HepG2 (cell line): ENCODE results near the gene PHLDB1. TPM values are rescaled to one million over a fixed set of nuclear protein-coding genes. Genes with fewer than 3 reads are reported as not detected.
A peak's percentile ranks its signal among the peaks of the same experiment; 100 is the strongest.

ENCODE experiments used
- GABPB1 ChIP-seq: IDR thresholded peaks from 2 replicates; pipeline ENCODE4 v1.6.1; 2016; ENCODE audit warnings: mild to moderate bottlenecking, missing genetic modification reagents, moderate library complexity, missing compliant biosample characterization
- HNRNPLL ChIP-seq: fragments of 200-400 bp; formaldehyde crosslinking; IDR thresholded peaks from 2 replicates; pipeline ENCODE4 v1.6.1; 2017; ENCODE audit warnings: mild to moderate bottlenecking, low read depth, low read length; ENCODE audit not compliant: poor library complexity, severe bottlenecking
- RAD51 ChIP-seq: fragments of 450-650 bp; IDR thresholded peaks from 2 replicates; pipeline ENCODE4 v1.6.1; 2016; ENCODE audit warnings: borderline replicate concordance
- TBX2 ChIP-seq: sonication (generic); formaldehyde crosslinking; IDR thresholded peaks from 2 replicates; pipeline ENCODE4 v1.5.0; 2020; ENCODE audit warnings: missing genetic modification reagents, mild to moderate bottlenecking, borderline replicate concordance
- ZBTB38 ChIP-seq: sonication (generic); formaldehyde crosslinking; IDR thresholded peaks from 2 replicates; pipeline ENCODE4 v1.5.1; 2020; ENCODE audit warnings: mild to moderate bottlenecking, missing genetic modification reagents
- ZFY ChIP-seq: sonication (generic); formaldehyde crosslinking; IDR thresholded peaks from 2 replicates; pipeline ENCODE4 v1.4.0; 2020; ENCODE audit warnings: missing genetic modification reagents
- ZNF317 ChIP-seq: sonication (generic); formaldehyde crosslinking; IDR thresholded peaks from 2 replicates; pipeline ENCODE4 v1.5.0; 2020; ENCODE audit warnings: mild to moderate bottlenecking, missing genetic modification reagents
- polyA plus RNA-seq, 8 experiments: library from polyadenylated mRNA; depleted of rRNA in 3 of 8; stranded (reverse) in 7 of 8; unstranded in 1 of 8; fragments of >200 nt; fragmentation: Illumina TruSeq in 4 of 8; extraction: Trizol in 4 of 8; gene quantifications; 2 replicates each; pipeline versions ENCODE4 v1.2.1 to v1.2.3, GENCODE V29; 2011 to 2016; ENCODE audit warnings: low read depth in 4 of 8, missing spikeins in 1 of 8, mixed read lengths in 1 of 8; ENCODE audit not compliant: insufficient read depth in 1 of 8
- total RNA-seq, 5 experiments: library from RNA; depleted of rRNA; stranded (reverse); fragments of >200 nt; fragmentation: Illumina TruSeq; extraction: Trizol; gene quantifications; 2 replicates each; pipeline ENCODE4 v1.2.3, GENCODE V29; 2016; ENCODE audit warnings: low read depth in 1 of 5
- TF ChIP-seq, protein P1 (sequence below), 2 experiments: sonication (generic) in 1 of 2; formaldehyde crosslinking in 1 of 2; IDR thresholded peaks; 2 replicates each; pipeline versions ENCODE4 v1.4.0 to v1.6.1; 2018 to 2020; ENCODE audit warnings: missing genetic modification reagents in 2 of 2, borderline replicate concordance in 1 of 2, low read depth in 1 of 2, mild to moderate bottlenecking in 1 of 2, missing biosample characterization in 1 of 2
- TF ChIP-seq, protein P2 (sequence below): sonication (generic); formaldehyde crosslinking; IDR thresholded peaks from 2 replicates; pipeline ENCODE4 v1.5.1; 2020; ENCODE audit warnings: mild to moderate bottlenecking, missing genetic modification reagents, moderate library complexity
- TF ChIP-seq, protein P3 (sequence below): sonication (generic); formaldehyde crosslinking; IDR thresholded peaks from 2 replicates; pipeline ENCODE4 v1.4.0; 2020; ENCODE audit warnings: missing genetic modification reagents
- TF ChIP-seq, protein P4 (sequence below): sonication (generic); formaldehyde crosslinking; IDR thresholded peaks from 2 replicates; pipeline ENCODE4 v1.5.0; 2020; ENCODE audit warnings: mild to moderate bottlenecking, missing genetic modification reagents, moderate library complexity
- TF ChIP-seq, protein P5 (sequence below): sonication (generic); formaldehyde crosslinking; IDR thresholded peaks from 2 replicates; pipeline ENCODE4 v1.8.0; 2022; ENCODE audit warnings: mild to moderate bottlenecking, missing genetic modification reagents, moderate library complexity
- TF ChIP-seq, protein P6 (sequence below): IDR thresholded peaks from 2 replicates; pipeline ENCODE4 v1.6.1; 2016; ENCODE audit warnings: low read depth, borderline replicate concordance

Gene PHLDB1
- total and polyA plus RNA-seq, 2 of the 13 experiments (the other 11 are each of a cell fraction or from before 2014, with no cell fraction given), result 13.8 to 14.2 TPM

DNA sequence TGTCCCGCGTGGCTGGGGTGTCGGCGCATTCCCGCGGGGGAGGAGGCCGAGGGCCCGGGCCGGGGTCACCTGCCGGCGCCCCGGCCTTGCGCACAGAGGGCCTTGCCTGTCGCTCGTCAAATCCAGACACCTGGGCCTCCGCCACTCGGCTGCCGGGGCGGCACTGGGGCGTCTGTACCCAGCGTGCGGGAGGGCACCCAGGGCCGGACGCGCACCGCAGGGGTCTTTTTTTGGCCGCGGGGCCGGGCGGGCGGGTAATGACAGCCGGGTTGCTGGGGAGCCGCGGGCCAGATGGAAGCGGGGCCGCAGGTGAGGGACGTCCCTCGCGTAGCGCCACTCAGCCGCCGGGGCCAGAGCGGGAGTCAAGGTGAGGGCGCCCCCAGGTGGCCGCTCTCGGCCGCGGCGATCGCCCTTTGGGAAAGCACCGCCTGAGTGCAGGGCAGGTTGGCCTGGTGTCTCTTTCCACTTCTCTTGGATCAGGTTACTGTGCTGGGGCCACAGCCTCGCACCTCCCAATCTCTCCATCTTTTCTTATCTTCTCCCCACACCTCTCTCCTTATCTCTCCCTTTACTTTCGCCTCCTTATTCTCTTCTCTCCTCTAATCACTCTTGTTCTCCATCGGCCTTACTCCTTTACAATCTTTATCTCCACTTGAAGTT lies 3.5 kb downstream of the PHLDB1 start (continued):
- TF ChIP-seq ZBTB38 (CRISPR knock-in tag) (peak; percentile 66), GABPB1 (peak; percentile 25; the same call in 1 of the 2 replicates), ZFY (CRISPR knock-in tag) (peak; percentile 20; the same call in 1 of the 2 replicates), RAD51 (no peak), ZNF317 (CRISPR knock-in tag) (no peak), HNRNPLL (peak; percentile 24), TBX2 (CRISPR knock-in tag) (0 out of 2 replicates have a peak, but pooled peaks have one; percentile 18)
- TF ChIP-seq, protein P1, sequence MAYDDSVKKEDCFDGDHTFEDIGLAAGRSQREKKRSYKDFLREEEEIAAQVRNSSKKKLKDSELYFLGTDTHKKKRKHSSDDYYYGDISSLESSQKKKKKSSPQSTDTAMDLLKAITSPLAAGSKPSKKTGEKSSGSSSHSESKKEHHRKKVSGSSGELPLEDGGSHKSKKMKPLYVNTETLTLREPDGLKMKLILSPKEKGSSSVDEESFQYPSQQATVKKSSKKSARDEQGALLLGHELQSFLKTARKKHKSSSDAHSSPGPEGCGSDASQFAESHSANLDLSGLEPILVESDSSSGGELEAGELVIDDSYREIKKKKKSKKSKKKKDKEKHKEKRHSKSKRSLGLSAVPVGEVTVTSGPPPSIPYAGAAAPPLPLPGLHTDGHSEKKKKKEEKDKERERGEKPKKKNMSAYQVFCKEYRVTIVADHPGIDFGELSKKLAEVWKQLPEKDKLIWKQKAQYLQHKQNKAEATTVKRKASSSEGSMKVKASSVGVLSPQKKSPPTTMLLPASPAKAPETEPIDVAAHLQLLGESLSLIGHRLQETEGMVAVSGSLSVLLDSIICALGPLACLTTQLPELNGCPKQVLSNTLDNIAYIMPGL (CRISPR knock-in tag; IDR thresholded peaks at IDR 0.05; ENCODE audit: borderline replicate concordance in 1 of 2, low read depth in 1 of 2), result peak; percentile 35 to 57; a peak in 3 of 4 replicates
- TF ChIP-seq, protein P2, sequence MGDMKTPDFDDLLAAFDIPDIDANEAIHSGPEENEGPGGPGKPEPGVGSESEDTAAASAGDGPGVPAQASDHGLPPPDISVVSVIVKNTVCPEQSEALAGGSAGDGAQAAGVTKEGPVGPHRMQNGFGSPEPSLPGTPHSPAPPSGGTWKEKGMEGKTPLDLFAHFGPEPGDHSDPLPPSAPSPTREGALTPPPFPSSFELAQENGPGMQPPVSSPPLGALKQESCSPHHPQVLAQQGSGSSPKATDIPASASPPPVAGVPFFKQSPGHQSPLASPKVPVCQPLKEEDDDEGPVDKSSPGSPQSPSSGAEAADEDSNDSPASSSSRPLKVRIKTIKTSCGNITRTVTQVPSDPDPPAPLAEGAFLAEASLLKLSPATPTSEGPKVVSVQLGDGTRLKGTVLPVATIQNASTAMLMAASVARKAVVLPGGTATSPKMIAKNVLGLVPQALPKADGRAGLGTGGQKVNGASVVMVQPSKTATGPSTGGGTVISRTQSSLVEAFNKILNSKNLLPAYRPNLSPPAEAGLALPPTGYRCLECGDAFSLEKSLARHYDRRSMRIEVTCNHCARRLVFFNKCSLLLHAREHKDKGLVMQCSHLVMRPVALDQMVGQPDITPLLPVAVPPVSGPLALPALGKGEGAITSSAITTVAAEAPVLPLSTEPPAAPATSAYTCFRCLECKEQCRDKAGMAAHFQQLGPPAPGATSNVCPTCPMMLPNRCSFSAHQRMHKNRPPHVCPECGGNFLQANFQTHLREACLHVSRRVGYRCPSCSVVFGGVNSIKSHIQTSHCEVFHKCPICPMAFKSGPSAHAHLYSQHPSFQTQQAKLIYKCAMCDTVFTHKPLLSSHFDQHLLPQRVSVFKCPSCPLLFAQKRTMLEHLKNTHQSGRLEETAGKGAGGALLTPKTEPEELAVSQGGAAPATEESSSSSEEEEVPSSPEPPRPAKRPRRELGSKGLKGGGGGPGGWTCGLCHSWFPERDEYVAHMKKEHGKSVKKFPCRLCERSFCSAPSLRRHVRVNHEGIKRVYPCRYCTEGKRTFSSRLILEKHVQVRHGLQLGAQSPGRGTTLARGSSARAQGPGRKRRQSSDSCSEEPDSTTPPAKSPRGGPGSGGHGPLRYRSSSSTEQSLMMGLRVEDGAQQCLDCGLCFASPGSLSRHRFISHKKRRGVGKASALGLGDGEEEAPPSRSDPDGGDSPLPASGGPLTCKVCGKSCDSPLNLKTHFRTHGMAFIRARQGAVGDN, result peak; percentile 45
- TF ChIP-seq, protein P3, sequence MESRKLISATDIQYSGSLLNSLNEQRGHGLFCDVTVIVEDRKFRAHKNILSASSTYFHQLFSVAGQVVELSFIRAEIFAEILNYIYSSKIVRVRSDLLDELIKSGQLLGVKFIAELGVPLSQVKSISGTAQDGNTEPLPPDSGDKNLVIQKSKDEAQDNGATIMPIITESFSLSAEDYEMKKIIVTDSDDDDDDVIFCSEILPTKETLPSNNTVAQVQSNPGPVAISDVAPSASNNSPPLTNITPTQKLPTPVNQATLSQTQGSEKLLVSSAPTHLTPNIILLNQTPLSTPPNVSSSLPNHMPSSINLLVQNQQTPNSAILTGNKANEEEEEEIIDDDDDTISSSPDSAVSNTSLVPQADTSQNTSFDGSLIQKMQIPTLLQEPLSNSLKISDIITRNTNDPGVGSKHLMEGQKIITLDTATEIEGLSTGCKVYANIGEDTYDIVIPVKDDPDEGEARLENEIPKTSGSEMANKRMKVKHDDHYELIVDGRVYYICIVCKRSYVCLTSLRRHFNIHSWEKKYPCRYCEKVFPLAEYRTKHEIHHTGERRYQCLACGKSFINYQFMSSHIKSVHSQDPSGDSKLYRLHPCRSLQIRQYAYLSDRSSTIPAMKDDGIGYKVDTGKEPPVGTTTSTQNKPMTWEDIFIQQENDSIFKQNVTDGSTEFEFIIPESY, result peak; percentile 91
- TF ChIP-seq, protein P4, sequence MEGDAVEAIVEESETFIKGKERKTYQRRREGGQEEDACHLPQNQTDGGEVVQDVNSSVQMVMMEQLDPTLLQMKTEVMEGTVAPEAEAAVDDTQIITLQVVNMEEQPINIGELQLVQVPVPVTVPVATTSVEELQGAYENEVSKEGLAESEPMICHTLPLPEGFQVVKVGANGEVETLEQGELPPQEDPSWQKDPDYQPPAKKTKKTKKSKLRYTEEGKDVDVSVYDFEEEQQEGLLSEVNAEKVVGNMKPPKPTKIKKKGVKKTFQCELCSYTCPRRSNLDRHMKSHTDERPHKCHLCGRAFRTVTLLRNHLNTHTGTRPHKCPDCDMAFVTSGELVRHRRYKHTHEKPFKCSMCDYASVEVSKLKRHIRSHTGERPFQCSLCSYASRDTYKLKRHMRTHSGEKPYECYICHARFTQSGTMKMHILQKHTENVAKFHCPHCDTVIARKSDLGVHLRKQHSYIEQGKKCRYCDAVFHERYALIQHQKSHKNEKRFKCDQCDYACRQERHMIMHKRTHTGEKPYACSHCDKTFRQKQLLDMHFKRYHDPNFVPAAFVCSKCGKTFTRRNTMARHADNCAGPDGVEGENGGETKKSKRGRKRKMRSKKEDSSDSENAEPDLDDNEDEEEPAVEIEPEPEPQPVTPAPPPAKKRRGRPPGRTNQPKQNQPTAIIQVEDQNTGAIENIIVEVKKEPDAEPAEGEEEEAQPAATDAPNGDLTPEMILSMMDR, result peak; percentile 84
- TF ChIP-seq, protein P5, sequence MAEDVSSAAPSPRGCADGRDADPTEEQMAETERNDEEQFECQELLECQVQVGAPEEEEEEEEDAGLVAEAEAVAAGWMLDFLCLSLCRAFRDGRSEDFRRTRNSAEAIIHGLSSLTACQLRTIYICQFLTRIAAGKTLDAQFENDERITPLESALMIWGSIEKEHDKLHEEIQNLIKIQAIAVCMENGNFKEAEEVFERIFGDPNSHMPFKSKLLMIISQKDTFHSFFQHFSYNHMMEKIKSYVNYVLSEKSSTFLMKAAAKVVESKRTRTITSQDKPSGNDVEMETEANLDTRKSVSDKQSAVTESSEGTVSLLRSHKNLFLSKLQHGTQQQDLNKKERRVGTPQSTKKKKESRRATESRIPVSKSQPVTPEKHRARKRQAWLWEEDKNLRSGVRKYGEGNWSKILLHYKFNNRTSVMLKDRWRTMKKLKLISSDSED (CRISPR knock-in tag), result no peak
- TF ChIP-seq, protein P6, sequence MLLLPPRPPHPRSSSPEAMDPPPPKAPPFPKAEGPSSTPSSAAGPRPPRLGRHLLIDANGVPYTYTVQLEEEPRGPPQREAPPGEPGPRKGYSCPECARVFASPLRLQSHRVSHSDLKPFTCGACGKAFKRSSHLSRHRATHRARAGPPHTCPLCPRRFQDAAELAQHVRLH, result peak; percentile 67; the same call in 1 of the 2 replicates
